Thymus (tissue), 11 donors: ENCODE measurements around the gene SSB. TPM values are rescaled to one million over a fixed set of nuclear protein-coding genes. Genes with fewer than 3 reads are reported as not detected.
A peak's percentile ranks its signal among the peaks of the same experiment; 100 is the strongest.
"Not testable (repeated sequence)": the region's sequence is repeated elsewhere in the genome, so short reads cannot be mapped to it uniquely, and the experiment has no call there.

ENCODE experiments used
- DNase-seq, 9 donors: peaks; one replicate each; pipeline ENCODE4 v3.0.0-alpha.2; 2013; ENCODE audit warnings: low spot score in 9 of 9, low read depth in 6 of 9, missing footprints in 1 of 9
- H3K27ac ChIP-seq, 2 donors: one replicate each; pipeline ENCODE4 v1.5.1; 2013; ENCODE audit warnings: control low read depth in 1 of 2, low read depth in 1 of 2, low read length in 1 of 2, mild to moderate bottlenecking in 1 of 2, moderate library complexity in 1 of 2
- H3K27me3 ChIP-seq, 2 donors: one replicate each; pipeline ENCODE4 v1.5.1; 2013; ENCODE audit warnings: low read length in 1 of 2; ENCODE audit not compliant: control insufficient read depth in 2 of 2, insufficient read depth in 1 of 2
- H3K36me3 ChIP-seq, 2 donors: one replicate each; pipeline ENCODE4 v1.5.1; 2013; ENCODE audit warnings: low read length in 1 of 2, mild to moderate bottlenecking in 1 of 2, moderate library complexity in 1 of 2; ENCODE audit not compliant: control insufficient read depth in 2 of 2, insufficient read depth in 2 of 2
- H3K4me1 ChIP-seq, 2 donors: one replicate each; pipeline ENCODE4 v1.5.1; 2013; ENCODE audit warnings: low read length in 2 of 2; ENCODE audit not compliant: control insufficient read depth in 2 of 2, insufficient read depth in 2 of 2
- H3K4me3 ChIP-seq, 2 donors: one replicate each; pipeline ENCODE4 v1.5.1; 2013; ENCODE audit warnings: low read length in 2 of 2, control low read depth in 1 of 2, mild to moderate bottlenecking in 1 of 2
- H3K9me3 ChIP-seq, 2 donors: one replicate each; pipeline ENCODE4 v1.5.1; 2013; ENCODE audit warnings: low read length in 1 of 2, mild to moderate bottlenecking in 1 of 2; ENCODE audit not compliant: control insufficient read depth in 2 of 2, insufficient read depth in 1 of 2
- WGBS: extraction: QIAGEN DNeasy Blood & Tissue Kit; methylation state at CpG from one replicate; pipeline ENCODE4 v1.1.7; 2013; 5-methylcytosine and 5-hydroxymethylcytosine counted together
- polyA plus RNA-seq: library from polyadenylated mRNA; stranded (reverse); fragments of 200-250 nt; gene quantifications from one replicate; pipeline ENCODE4 v1.2.3, GENCODE V29; 2013
- total RNA-seq: library from RNA; stranded (reverse); fragments of 120-200 nt; gene quantifications from one replicate; pipeline ENCODE4 v1.2.4, GENCODE V29; 2013
- donor health status: healthy.

The SSB gene
- total and polyA plus RNA-seq, 2 donors: 98.1 to 136 TPM

DNA sequence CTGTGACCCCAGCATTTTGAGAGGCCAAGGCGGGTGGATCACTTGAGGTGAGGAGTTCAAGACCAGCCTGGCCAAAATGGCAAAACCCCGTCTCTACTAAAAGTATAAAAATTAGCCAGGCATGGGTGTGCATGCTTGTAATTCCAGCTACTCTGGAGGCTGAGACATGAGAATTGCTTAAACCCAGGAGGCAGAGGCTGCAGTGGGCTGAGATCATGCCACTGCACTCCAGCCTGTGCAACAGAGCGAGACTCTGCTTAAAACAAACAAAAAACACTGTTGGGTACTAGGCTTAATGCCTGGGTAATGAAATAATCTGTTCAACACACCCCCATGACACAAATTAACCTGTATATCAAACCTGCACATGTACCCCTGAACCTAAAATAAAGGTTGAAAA lies 37.9 kb upstream of the SSB start:
- not testable (repeated sequence) for DNase-seq, H3K9me3 ChIP-seq, H3K27ac ChIP-seq, H3K4me3 ChIP-seq, H3K27me3 ChIP-seq, H3K4me1 ChIP-seq, H3K36me3 ChIP-seq
- WGBS: 97% methylated on average over 3 of the region's 3 CpGs

DNA sequence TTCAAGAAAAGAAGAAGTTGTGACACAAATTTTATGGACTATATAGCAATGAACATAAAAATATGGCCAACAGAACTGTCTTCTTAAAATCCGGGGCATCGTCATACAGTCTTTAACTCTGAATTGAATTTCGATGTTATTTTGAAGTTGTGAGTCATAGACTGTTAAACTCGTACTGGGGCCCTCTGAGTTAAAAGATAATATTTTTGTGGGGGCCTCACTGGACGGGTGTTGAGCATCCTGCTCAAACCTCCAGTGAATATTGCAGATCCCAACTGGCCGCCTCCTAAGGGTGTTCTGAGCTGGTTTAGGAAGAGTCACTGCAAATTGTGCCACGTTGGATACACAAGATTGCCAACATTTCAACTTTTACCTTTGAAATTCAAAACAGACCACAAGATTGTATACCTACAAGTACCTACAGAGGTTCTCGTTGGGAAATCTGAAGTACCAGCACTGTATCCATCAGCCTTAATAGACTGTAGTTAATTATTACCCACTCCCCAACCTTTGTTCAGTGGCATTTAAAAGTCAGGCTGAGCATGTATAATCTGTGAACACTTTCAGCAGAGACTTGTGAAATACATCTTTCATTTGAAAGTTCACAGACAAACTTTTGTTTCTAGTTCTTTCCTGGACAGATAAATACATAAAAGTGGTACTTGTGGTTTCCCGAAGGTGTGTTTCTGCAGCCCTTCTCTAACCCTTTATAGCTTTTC lies 37.3 kb upstream of the SSB start:
- no peak for DNase-seq
- Histone ChIP-seq H3K9me3 (no peaks in the 10 kb centered on the region), H3K4me1 (no peaks in the 10 kb centered on the region), H3K36me3 (no peaks in the 10 kb centered on the region), H3K27ac (no peak overlapping the region), H3K4me3 (no peak overlapping the region), H3K27me3 (no peaks in the 10 kb centered on the region)
- 95% methylated on average over 9 of the region's 9 CpGs for WGBS

DNA sequence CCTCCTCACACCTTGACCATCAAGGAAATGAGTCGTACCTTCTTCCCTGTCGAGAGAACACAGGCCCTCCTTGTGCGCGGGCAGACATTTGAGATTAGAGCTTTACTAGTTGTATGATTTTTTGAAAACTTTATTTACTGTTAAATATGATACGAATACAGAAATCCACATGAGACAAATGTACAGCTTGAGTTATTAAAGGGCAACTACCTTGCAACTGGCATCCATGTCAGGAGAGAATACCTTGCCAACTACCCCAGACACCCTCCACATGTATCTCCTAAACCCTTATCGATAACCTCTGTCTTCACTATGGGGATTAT lies 36.7 kb upstream of the SSB start:
- H3K4me1 ChIP-seq: no peaks in the 10 kb centered on the region
- no peak overlapping the region for H3K4me3 ChIP-seq
- H3K27me3 ChIP-seq: no peaks in the 10 kb centered on the region
- no peaks in the 10 kb centered on the region for H3K9me3 ChIP-seq
- 71% methylated on average over 6 of the region's 6 CpGs for WGBS
- H3K36me3 ChIP-seq: no peaks in the 10 kb centered on the region
- DNase-seq: no peak
- no peak overlapping the region for H3K27ac ChIP-seq

DNA sequence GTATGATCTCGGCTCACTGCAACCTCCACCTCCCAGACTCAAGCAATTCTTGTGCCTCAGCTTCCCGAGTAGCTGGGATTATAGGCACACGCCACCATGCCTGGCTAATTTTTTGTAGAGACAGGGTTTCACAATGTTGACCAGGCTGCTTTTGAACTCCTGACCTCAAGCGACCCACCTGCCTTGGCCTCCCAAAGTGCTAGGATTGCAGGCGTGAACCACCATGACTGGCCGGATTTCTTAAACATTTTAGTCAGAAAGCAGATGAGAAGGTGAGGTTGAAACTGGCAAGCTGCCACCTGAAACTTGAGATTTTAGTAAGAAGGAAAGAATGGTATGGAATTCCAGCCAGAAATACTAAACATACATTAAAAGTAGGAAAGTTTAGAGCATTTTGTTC lies 33.1 kb upstream of the SSB start:
- H3K9me3 ChIP-seq: peaks cover 0 to 1% of the 10 kb centered on the region in 2 donors
- H3K36me3 ChIP-seq: no peaks in the 10 kb centered on the region
- DNase-seq: no peak
- 97% methylated on average over 6 of the region's 6 CpGs for WGBS
- peaks cover 0 to 16% of the 10 kb centered on the region in 2 donors for H3K4me1 ChIP-seq
- peaks cover 7 to 19% of the 10 kb centered on the region in 2 donors for H3K27me3 ChIP-seq
- no peak overlapping the region for H3K27ac ChIP-seq
- H3K4me3 ChIP-seq: no peak overlapping the region

DNA sequence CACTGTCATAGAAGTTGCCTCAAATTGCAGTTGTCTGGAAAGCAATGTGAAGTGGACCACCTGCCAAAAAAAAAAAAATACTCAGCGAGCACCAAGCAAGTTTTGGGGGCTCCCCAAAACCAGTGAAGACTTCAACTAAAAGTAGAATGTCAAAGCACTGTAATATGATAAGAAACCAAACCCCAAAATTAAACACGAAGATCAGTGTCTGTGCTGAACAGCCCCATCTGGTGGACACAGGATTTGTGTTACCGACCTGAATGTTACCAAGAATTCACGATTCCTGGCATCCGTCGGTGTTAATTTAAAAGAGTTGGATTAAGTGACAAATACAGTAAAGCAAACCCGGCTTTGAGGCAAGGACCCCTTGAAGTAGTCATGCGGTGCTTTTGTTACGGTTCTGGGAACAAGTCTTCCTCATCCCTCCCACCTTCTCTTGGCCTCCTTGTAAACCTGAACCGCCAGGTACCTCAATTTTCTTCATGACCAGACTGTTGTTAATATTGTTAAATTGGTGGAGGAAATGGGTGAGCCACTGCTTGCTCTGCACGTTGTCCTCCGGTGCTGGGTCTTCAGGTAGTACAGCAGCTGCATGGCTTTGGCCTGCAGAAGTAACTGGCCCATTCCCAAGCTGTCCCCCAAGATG lies 31.3 kb upstream of the SSB start:
- 31% methylated on average over 12 of the region's 12 CpGs for WGBS
- no peaks in the 10 kb centered on the region for H3K36me3 ChIP-seq
- DNase-seq: peak in 8 of 9 donors; percentile 42 to 75 (median 58)
- H3K27me3 ChIP-seq: peaks cover 7 to 19% of the 10 kb centered on the region in 2 donors
- no peak overlapping the region for H3K4me3 ChIP-seq
- peaks cover 0 to 16% of the 10 kb centered on the region in 2 donors for H3K4me1 ChIP-seq
- no peak overlapping the region for H3K27ac ChIP-seq
- H3K9me3 ChIP-seq: peaks cover 0 to 1% of the 10 kb centered on the region in 2 donors

DNA sequence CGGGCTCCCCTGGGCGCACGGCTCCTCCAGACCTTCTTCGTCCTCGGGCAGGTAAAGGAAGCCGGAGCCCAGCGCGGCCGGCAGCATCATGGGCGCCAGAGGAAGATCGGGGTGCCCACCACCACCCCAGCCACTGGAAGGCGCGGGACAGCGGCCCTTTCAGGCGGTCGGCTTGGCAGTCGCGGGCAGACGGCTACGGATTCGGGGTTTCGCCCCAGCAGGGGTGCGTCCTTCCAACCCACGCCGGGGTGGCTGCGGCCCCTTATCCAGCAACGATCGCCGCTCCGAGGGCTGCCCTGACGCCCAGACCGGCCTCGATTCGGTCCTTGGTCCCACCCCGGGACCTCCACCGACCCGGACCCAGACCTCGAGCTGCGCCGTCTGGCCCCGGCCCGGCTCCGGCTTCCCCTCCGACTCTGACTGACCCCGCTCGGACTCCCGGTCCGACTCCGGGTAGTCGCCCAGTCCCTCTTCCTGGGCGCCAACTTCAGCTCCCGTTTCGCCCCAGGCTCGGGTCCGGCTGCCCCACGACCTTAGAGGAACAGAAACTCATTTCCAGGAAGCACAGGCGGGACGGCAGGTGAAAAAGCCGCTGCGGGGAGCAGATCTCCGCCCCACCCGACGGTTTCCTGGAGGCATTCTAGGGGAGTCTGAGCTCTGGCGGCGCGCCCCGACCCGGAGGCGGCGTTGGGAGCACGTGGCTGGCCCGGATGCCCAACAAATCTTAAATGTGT lies 30.2 kb upstream of the SSB start:
- no peak overlapping the region for H3K27ac ChIP-seq

DNA sequence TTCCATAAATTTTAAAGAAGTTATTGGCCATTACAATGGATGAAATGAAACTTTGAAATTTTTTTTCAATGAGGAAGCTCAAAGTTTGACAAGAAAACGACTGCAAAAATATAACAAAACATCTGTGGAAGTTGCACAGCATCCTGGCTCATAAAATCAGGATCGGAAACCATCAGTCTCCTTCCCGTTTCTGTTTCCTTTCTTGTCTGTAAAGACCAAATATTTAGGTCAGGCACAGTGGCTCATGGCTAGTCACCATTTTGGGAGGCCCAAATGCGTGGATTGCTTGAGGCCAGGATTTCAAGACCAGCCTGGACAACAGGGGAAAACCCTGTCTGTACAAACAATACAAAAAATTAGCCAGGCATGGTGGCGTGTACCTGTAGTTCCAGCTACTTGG lies 27.6 kb upstream of the SSB start:
- H3K4me3 ChIP-seq: no peak overlapping the region
- peaks cover 7 to 19% of the 10 kb centered on the region in 2 donors for H3K27me3 ChIP-seq
- H3K36me3 ChIP-seq: no peaks in the 10 kb centered on the region
- H3K4me1 ChIP-seq: peaks cover 0 to 16% of the 10 kb centered on the region in 2 donors
- peaks cover 0 to 1% of the 10 kb centered on the region in 2 donors for H3K9me3 ChIP-seq
- 76% methylated on average over 5 of the region's 5 CpGs for WGBS
- no peak for DNase-seq
- H3K27ac ChIP-seq: no peak overlapping the region

More for the DNA sequence above, 30.2 kb upstream of the SSB start:
- peaks cover 0 to 16% of the 10 kb centered on the region in 2 donors for H3K4me1 ChIP-seq
- H3K4me3 ChIP-seq: peak overlapping the region; percentile 15 to 28
- H3K27me3 ChIP-seq: peaks cover 7 to 19% of the 10 kb centered on the region in 2 donors
- H3K36me3 ChIP-seq: no peaks in the 10 kb centered on the region
- H3K9me3 ChIP-seq: peaks cover 0 to 1% of the 10 kb centered on the region in 2 donors
- peak in 5 of 9 donors; percentile 17 to 39 (median 19) for DNase-seq
- WGBS: 27% methylated on average over 72 of the region's 72 CpGs

DNA sequence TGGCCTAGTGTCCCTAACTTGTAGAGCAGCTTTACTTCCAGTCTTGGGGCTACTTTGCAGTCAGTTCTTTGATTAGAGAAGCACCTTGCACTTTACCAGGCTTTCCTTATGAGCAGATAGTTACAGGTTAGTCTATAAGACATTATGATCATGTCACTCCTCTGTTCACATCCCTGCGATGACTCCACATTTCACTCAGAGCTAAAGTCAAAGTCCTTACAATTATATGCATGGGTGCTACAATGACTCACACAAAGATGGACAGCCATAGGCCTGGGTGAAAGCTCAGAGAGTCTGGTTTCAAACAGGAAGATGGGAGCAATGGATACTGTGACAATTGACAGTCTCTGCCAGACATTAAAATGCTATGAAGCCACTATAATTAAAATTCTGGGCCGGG lies 27.1 kb upstream of the SSB start:
- Histone ChIP-seq H3K4me3 (no peak overlapping the region), H3K4me1 (peaks cover 0 to 16% of the 10 kb centered on the region in 2 donors), H3K36me3 (no peaks in the 10 kb centered on the region), H3K27me3 (peaks cover 7 to 19% of the 10 kb centered on the region in 2 donors), H3K9me3 (peaks cover 0 to 1% of the 10 kb centered on the region in 2 donors), H3K27ac (no peak overlapping the region)
- WGBS: 99% methylated on average over 2 of the region's 2 CpGs
- no peak for DNase-seq

DNA sequence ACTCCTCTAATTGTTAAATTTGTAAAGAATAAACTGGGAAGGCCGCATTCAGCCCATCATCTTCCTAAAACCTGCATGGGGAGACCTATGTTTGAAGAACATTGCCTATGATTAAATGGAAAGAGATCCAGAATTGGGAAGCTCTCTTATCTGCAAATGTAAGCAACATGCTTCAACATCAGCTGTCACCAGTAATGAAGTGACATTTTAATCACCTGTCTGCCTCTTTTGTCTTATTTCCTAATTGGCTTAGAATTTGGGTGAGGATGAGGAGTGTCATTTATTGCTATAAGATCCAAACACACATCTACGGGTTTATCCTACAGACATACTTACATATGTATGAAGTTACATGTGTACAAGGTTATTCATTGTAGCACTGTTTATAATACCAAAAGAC lies 26.0 kb upstream of the SSB start:
- Histone ChIP-seq H3K36me3 (no peaks in the 10 kb centered on the region), H3K4me3 (no peak overlapping the region), H3K27ac (no peak overlapping the region), H3K9me3 (peaks cover 0 to 1% of the 10 kb centered on the region in 2 donors), H3K27me3 (peaks cover 4 to 16% of the 10 kb centered on the region in 2 donors), H3K4me1 (peaks cover 0 to 12% of the 10 kb centered on the region in 2 donors)
- no peak for DNase-seq
- WGBS: over 99% methylated on average over 2 of the region's 2 CpGs
